MM.1S (cell line): ENCODE measurements around the gene SUFU.

ENCODE experiments used
- CTCF ChIP-seq: fragments of 300-600 bp; sonication (generic); IDR thresholded peaks from 2 replicates; pipeline ENCODE4 v1.5.1; 2016; ENCODE audit warnings: antibody characterized with exemption, low read length, mixed read lengths
- EZH2 ChIP-seq: fragments of 300-600 bp; sonication (generic); optimal IDR thresholded peaks from 2 replicates; pipeline ENCODE3; 2017; ENCODE audit warnings: low read depth, mild to moderate bottlenecking, antibody characterized with exemption, low read length, mixed read lengths
- EZH2phosphoT487 ChIP-seq: fragments of 300-600 bp; sonication (generic); IDR thresholded peaks from 2 replicates; pipeline ENCODE4 v1.6.1; 2018; ENCODE audit warnings: antibody characterized with exemption, low read length

- TF ChIP-seq CTCF, result no peak
- TF ChIP-seq EZH2, result no peak
- no peak for TF ChIP-seq EZH2phosphoT487
Measured at GRCh38 chr10:102504179-102504975, 605 bp downstream of the SUFU start.
